Measurements from ENCODE around the gene RASL11A. TPM values are rescaled to one million over a fixed set of nuclear protein-coding genes. Genes with fewer than 3 reads are reported as not detected.

Gene RASL11A
- polyA plus RNA-seq, 1 of the 3 experiments (the other 2 are of a cell fraction), result 2.7 TPM

DNA sequence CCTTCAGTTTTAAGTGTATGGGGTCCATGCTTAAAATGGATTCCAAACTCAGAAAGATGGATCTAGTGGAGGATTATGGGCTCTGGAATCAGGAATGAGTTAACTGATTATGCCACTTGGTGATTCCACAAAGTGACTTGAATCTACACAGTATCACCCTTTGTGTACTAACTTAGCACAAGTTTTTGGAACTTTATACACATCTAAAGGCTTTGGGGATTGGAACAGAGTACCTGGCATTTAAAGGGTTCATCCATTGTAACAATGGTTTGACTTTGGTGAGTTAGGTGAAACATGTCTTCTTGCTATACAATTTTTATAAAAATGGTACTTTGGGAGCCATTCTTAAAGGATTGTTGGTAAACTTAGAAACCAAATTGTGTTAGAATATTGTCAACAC is 18.2 kb upstream of the RASL11A start:
- Histone ChIP-seq H3K4me1 (ENCODE audit: control insufficient read depth in 1 of 2, insufficient read depth in 2 of 2, low read depth in 1 of 2, low read length in 1 of 2) (peaks cover 0 to 10% of the 10 kb centered on the region in 2 experiments; a peak in 1 of 4 replicates), H3K9ac (peak overlapping the region; percentile 99), H2AFZ (ENCODE audit: low read depth) (no peak overlapping the region), H3K9me2 (no peaks in the 10 kb centered on the region), H4K20me1 (ENCODE audit: insufficient read depth) (peaks cover 27% of the 10 kb centered on the region), H3K9me3 (no peaks in the 10 kb centered on the region), H3K4me3 (ENCODE audit: low read depth in 2 of 2, low read length in 1 of 2) (peak overlapping the region; percentile 76 to 98), H3K36me3 (replicated peaks in 1 of 2; ENCODE audit: control insufficient read depth in 1 of 2, insufficient read depth in 2 of 2, low read length in 1 of 2) (peaks cover 41% of the 10 kb centered on the region in 2 experiments), H3K27ac (ENCODE audit: low read depth in 2 of 2, low read length in 1 of 2) (peak overlapping the region; percentile 91 to 96; a peak in 2 of 4 replicates), H3K4me2 (peak overlapping the region; percentile 83), H3K79me2 (ENCODE audit: insufficient read depth) (peaks cover 78% of the 10 kb centered on the region), H3K27me3 (ENCODE audit: insufficient read depth) (no peaks in the 10 kb centered on the region), H3F3A (replicated peaks; ENCODE audit: insufficient read depth) (peaks cover 16% of the 10 kb centered on the region)
- CTCF ChIA-PET, result interaction anchor here (2.0 kb wide), 1 partner anchor 267 kb away, joined by 5 read pairs; no protein-coding TSS in a partner anchor
- no peak for DNase-seq
- POLR2A ChIA-PET, result no interaction called here
- TF ChIP-seq FOXJ3 (CRISPR knock-in tag; IDR thresholded peaks at IDR 0.05), result no peak
- no peak for TF ChIP-seq POLR2AphosphoS5 (IDR thresholded peaks at IDR 0.05; ENCODE audit: low read depth, low read length)
- no peak for TF ChIP-seq JUND (IDR thresholded peaks at IDR 0.05)
- no peak for TF ChIP-seq NRF1 (IDR thresholded peaks at IDR 0.05; ENCODE audit: low read depth, low read length)
- no peak for TF ChIP-seq RXRA (IDR thresholded peaks at IDR 0.05; ENCODE audit: borderline replicate concordance, low read depth)
- TF ChIP-seq, protein P1, sequence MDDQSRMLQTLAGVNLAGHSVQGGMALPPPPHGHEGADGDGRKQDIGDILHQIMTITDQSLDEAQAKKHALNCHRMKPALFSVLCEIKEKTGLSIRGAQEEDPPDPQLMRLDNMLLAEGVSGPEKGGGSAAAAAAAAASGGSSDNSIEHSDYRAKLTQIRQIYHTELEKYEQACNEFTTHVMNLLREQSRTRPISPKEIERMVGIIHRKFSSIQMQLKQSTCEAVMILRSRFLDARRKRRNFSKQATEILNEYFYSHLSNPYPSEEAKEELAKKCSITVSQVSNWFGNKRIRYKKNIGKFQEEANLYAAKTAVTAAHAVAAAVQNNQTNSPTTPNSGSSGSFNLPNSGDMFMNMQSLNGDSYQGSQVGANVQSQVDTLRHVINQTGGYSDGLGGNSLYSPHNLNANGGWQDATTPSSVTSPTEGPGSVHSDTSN (IDR thresholded peaks at IDR 0.05), result no peak
- TF ChIP-seq YY1 (IDR thresholded peaks at IDR 0.05; ENCODE audit: low read depth), result no peak
- no peak for TF ChIP-seq SIN3A (IDR thresholded peaks at IDR 0.05; ENCODE audit: borderline replicate concordance, low read depth, low read length)
- TF ChIP-seq TAF1 (IDR thresholded peaks at IDR 0.05; ENCODE audit: borderline replicate concordance, low read depth, low read length), result no peak
- TF ChIP-seq GATA2 (CRISPR knock-in tag; IDR thresholded peaks at IDR 0.05), result no peak
- no peak for TF ChIP-seq TCF12 (IDR thresholded peaks at IDR 0.05)

DNA sequence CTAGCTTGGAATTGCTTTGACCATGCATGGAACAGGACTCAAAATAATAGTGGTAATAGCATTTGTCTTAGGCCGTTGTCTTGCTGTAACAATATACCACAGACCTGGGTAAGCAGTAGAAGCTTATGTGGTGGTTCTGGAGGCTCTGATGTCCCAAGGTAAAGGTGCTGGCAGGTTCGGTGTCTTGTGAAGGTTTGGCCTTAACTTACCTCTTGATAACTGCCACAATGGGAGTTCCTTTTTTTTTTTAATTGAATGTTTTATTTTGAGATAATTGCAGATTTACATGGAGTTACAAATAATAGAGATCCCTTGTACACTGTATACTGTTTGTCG is 13.4 kb upstream of the RASL11A start:
- Histone ChIP-seq H3K4me1 (ENCODE audit: control insufficient read depth in 1 of 2, insufficient read depth in 2 of 2, low read depth in 1 of 2, low read length in 1 of 2) (peaks cover 0 to 7% of the 10 kb centered on the region in 2 experiments; a peak in 1 of 4 replicates), H3K9ac (no peak overlapping the region), H3K27me3 (ENCODE audit: insufficient read depth) (no peaks in the 10 kb centered on the region), H3K79me2 (ENCODE audit: insufficient read depth) (peaks cover 72% of the 10 kb centered on the region), H3K36me3 (replicated peaks in 1 of 2; ENCODE audit: control insufficient read depth in 1 of 2, insufficient read depth in 2 of 2, low read length in 1 of 2) (peaks cover 71 to 73% of the 10 kb centered on the region in 2 experiments), H3K9me2 (no peaks in the 10 kb centered on the region), H3K9me3 (no peaks in the 10 kb centered on the region), H4K20me1 (ENCODE audit: insufficient read depth) (peaks cover 55% of the 10 kb centered on the region), H2AFZ (ENCODE audit: low read depth) (no peak overlapping the region), H3K27ac (ENCODE audit: low read depth in 2 of 2, low read length in 1 of 2) (no peak overlapping the region), H3K4me3 (ENCODE audit: low read depth in 2 of 2, low read length in 1 of 2) (no peak overlapping the region), H3F3A (replicated peaks; ENCODE audit: insufficient read depth) (peaks cover 36% of the 10 kb centered on the region), H3K4me2 (no peak overlapping the region)
- POLR2A ChIA-PET, result no interaction called here
- DNase-seq, result no peak
- TF ChIP-seq POLR2AphosphoS5 (IDR thresholded peaks at IDR 0.05; ENCODE audit: low read depth, low read length), result 0 out of 2 replicates have a peak, but pooled peaks have one; percentile 10
- TF ChIP-seq TEAD4 (IDR thresholded peaks at IDR 0.05; ENCODE audit: borderline replicate concordance, insufficient read depth), result no peak
- WGBS (ENCODE audit: low lambda C conversion rate), result 81% methylated on average over 3 of the region's 3 CpGs
- CTCF ChIA-PET, result interaction anchor here (1.0 to 1.6 kb wide), 3 partner anchors 27 to 272 kb away, joined by 3 to 6 read pairs (median 3); no protein-coding TSS in a partner anchor
